Activated CD4-positive, alpha-beta T cell treated with anti-CD3 and anti-CD28 coated beads, Interleukin-2, amount 50 U/mL, for 48 hours (primary cell): ENCODE data around the gene MB.
"Not testable (repeated sequence)": the region's sequence is repeated elsewhere in the genome, so short reads cannot be mapped to it uniquely, and the experiment has no call there.

ENCODE experiments used
- DNase-seq, 2 experiments: peaks; one replicate each; pipeline ENCODE4 v3.0.0-alpha.2; 2020

MB gene

GRCh38 chr22:35634943-35635540, 17.9 kb upstream of the MB start:
- DNase-seq, result no peak

- no peak for DNase-seq
Measured at GRCh38 chr22:35634015-35634414, 16.9 kb upstream of the MB start.

- DNase-seq, result no peak
Measured at GRCh38 chr22:35633520-35633919, 16.4 kb upstream of the MB start.

- DNase-seq, result no peak
Measured at GRCh38 chr22:35632935-35633334, 15.8 kb upstream of the MB start.

GRCh38 chr22:35631597-35631996, 14.5 kb upstream of the MB start:
- peak; percentile 55 to 61 for DNase-seq

- DNase-seq, result no peak
Measured at GRCh38 chr22:35630891-35631290, 13.8 kb upstream of the MB start.

- DNase-seq, result no peak
Measured at GRCh38 chr22:35630387-35630793, 13.3 kb upstream of the MB start.

- peak; percentile 67 to 74 for DNase-seq
Measured at GRCh38 chr22:35629406-35630216, 12.5 kb upstream of the MB start.

- DNase-seq, result no peak
Measured at GRCh38 chr22:35628732-35629131, 11.6 kb upstream of the MB start.

GRCh38 chr22:35627267-35628041, 10.3 kb upstream of the MB start:
- peak; percentile 73 to 78 for DNase-seq

- no peak for DNase-seq
Measured at GRCh38 chr22:35625763-35626432, 8.8 kb upstream of the MB start.

- DNase-seq, result no peak
Measured at GRCh38 chr22:35624547-35624946, 7.4 kb upstream of the MB start.

GRCh38 chr22:35623885-35624284, 6.8 kb upstream of the MB start:
- not testable (repeated sequence) for DNase-seq

GRCh38 chr22:35622191-35622913, 5.2 kb upstream of the MB start:
- no peak for DNase-seq

GRCh38 chr22:35621451-35621850, 4.3 kb upstream of the MB start:
- DNase-seq, result no peak

GRCh38 chr22:35620624-35621251, 3.6 kb upstream of the MB start:
- no peak for DNase-seq

- no peak for DNase-seq
Measured at GRCh38 chr22:35619336-35620094, 2.4 kb upstream of the MB start.

- DNase-seq, result no peak
Measured at GRCh38 chr22:35618427-35619223, 1.5 kb upstream of the MB start.

GRCh38 chr22:35616043-35616442, 1.1 kb downstream of the MB start:
- no peak for DNase-seq

GRCh38 chr22:35615156-35615555, 2.0 kb downstream of the MB start:
- no peak for DNase-seq
